ENCODE measurements around the gene VSIG4. TPM values are rescaled to one million over a fixed set of nuclear protein-coding genes. Genes with fewer than 3 reads are reported as not detected.
"Not testable (repeated sequence)": the region's sequence is repeated elsewhere in the genome, so short reads cannot be mapped to it uniquely, and the experiment has no call there.

The VSIG4 gene
- total RNA-seq, 1 donor: 0.72 TPM

DNA sequence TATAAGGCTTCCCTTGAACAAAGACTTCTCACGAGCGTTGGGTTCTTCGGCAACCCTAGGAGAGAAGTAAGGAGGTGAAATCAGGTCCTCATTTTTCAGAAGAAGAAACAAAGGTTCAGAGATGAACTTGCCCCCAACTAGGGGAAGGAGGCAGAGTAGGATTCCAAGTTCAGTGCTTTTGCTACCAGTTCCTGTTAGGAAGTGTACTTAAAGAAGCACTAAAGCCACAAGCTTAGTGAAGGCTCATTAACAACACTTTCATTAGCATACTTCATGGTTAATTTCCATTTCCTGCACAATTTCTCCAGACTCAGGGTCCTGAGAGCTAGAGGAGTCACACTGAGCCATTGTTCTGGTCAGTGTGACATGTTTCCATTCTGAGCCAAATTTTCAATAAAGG, 52.1 kb downstream of the VSIG4 start:
- no peaks in the 10 kb centered on the region for H3K36me3 ChIP-seq (ENCODE audit: insufficient read depth, low read length)
- no peaks in the 10 kb centered on the region for H3K79me2 ChIP-seq (ENCODE audit: insufficient read depth, low read length)
- no peak overlapping the region for H3K4me2 ChIP-seq (ENCODE audit: insufficient read depth, low read length)
- TF ChIP-seq, protein P1, sequence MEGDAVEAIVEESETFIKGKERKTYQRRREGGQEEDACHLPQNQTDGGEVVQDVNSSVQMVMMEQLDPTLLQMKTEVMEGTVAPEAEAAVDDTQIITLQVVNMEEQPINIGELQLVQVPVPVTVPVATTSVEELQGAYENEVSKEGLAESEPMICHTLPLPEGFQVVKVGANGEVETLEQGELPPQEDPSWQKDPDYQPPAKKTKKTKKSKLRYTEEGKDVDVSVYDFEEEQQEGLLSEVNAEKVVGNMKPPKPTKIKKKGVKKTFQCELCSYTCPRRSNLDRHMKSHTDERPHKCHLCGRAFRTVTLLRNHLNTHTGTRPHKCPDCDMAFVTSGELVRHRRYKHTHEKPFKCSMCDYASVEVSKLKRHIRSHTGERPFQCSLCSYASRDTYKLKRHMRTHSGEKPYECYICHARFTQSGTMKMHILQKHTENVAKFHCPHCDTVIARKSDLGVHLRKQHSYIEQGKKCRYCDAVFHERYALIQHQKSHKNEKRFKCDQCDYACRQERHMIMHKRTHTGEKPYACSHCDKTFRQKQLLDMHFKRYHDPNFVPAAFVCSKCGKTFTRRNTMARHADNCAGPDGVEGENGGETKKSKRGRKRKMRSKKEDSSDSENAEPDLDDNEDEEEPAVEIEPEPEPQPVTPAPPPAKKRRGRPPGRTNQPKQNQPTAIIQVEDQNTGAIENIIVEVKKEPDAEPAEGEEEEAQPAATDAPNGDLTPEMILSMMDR (IDR thresholded peaks at IDR 0.05; ENCODE audit: extremely low read depth, low read depth, low read length): no peak
- H3K4me3 ChIP-seq (ENCODE audit: insufficient read depth, low read length): no peak overlapping the region
- no peaks in the 10 kb centered on the region for H3K27me3 ChIP-seq (ENCODE audit: insufficient read depth, low read length)
- peaks cover 2% of the 10 kb centered on the region for H4K20me1 ChIP-seq (ENCODE audit: insufficient read depth, low read length)
- no peak for DNase-seq (ENCODE audit: insufficient read length, low spot score, missing footprints)
- H3K9me3 ChIP-seq (ENCODE audit: low read depth, low read length): no peaks in the 10 kb centered on the region
- H3K4me1 ChIP-seq (ENCODE audit: insufficient read depth, low read length): no peaks in the 10 kb centered on the region
- H2AFZ ChIP-seq (ENCODE audit: low read length): no peak overlapping the region
- H3K27ac ChIP-seq (ENCODE audit: low read depth, low read length): no peak overlapping the region

DNA sequence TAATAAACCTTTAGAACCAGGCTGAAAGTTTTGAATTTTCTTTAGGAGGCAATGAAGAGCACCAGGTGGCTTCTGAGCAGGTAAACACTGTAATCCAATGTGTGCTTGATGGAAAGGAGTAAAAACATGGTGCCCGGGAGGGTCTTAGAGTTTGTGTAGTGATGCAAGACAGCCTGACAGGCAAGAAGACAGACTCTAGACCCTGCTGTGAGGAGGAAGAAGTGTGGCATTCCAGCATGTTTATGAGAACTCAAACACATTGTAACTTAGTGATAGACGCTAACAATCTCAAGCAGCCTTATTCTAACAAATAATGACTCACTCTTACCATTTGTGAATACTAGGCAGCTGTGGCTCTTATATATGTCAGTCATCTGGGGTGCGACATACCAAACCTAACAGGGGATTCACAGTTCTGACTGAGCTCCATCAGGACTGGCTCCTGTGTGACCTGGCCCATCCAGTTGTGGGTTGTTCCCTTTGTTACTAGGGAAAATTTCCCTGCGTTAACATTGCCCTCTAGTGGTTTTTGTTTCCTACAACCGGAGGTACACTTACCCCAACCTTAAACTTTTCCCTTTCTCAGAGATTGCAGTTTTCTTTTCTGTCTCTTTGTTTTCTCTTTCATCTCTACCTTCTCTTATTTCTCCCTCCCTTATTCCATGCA, 53.8 kb downstream of the VSIG4 start:
- H3K9me3 ChIP-seq (ENCODE audit: low read depth, low read length): no peaks in the 10 kb centered on the region
- no peaks in the 10 kb centered on the region for H3K79me2 ChIP-seq (ENCODE audit: insufficient read depth, low read length)
- H3K4me2 ChIP-seq (ENCODE audit: insufficient read depth, low read length): no peak overlapping the region
- peaks cover 2% of the 10 kb centered on the region for H4K20me1 ChIP-seq (ENCODE audit: insufficient read depth, low read length)
- no peak overlapping the region for H3K27ac ChIP-seq (ENCODE audit: low read depth, low read length)
- no peaks in the 10 kb centered on the region for H3K27me3 ChIP-seq (ENCODE audit: insufficient read depth, low read length)
- H3K4me1 ChIP-seq (ENCODE audit: insufficient read depth, low read length): no peaks in the 10 kb centered on the region
- H2AFZ ChIP-seq (ENCODE audit: low read length): peak overlapping the region; percentile 38
- no peaks in the 10 kb centered on the region for H3K36me3 ChIP-seq (ENCODE audit: insufficient read depth, low read length)
- TF ChIP-seq, protein P1 (IDR thresholded peaks at IDR 0.05; ENCODE audit: extremely low read depth, low read depth, low read length): peak; percentile 62
- no peak for DNase-seq (ENCODE audit: insufficient read length, low spot score, missing footprints)
- H3K4me3 ChIP-seq (ENCODE audit: insufficient read depth, low read length): no peak overlapping the region

DNA sequence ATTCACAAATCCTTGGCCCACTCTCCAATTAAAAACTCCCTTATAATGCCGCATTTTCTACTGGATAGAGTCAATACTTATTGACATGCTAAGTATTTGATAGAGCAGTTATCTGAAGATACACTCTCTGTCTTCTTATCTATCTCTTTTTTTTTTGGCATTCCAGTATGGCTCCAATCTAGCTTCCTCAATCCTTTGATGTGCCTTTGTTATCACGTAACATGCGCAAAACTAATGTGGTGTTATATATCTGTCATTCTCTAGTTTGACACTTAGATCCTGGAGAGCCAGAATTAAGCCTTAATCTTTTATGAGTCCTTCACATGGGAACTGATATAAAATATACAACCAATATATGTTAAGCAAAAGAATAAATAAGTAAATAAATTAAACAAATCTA, 54.7 kb downstream of the VSIG4 start:
- TF ChIP-seq, protein P1 (IDR thresholded peaks at IDR 0.05; ENCODE audit: extremely low read depth, low read depth, low read length): no peak
- Histone ChIP-seq H3K9me3 (ENCODE audit: low read depth, low read length) (no peaks in the 10 kb centered on the region), H3K36me3 (ENCODE audit: insufficient read depth, low read length) (no peaks in the 10 kb centered on the region), H3K27ac (ENCODE audit: low read depth, low read length) (no peak overlapping the region), H3K4me3 (ENCODE audit: insufficient read depth, low read length) (no peak overlapping the region), H2AFZ (ENCODE audit: low read length) (no peak overlapping the region), H4K20me1 (ENCODE audit: insufficient read depth, low read length) (peaks cover 2% of the 10 kb centered on the region), H3K4me2 (ENCODE audit: insufficient read depth, low read length) (no peak overlapping the region), H3K4me1 (ENCODE audit: insufficient read depth, low read length) (no peaks in the 10 kb centered on the region), H3K79me2 (ENCODE audit: insufficient read depth, low read length) (no peaks in the 10 kb centered on the region), H3K27me3 (ENCODE audit: insufficient read depth, low read length) (no peaks in the 10 kb centered on the region)
- no peak for DNase-seq (ENCODE audit: insufficient read length, low spot score, missing footprints)

DNA sequence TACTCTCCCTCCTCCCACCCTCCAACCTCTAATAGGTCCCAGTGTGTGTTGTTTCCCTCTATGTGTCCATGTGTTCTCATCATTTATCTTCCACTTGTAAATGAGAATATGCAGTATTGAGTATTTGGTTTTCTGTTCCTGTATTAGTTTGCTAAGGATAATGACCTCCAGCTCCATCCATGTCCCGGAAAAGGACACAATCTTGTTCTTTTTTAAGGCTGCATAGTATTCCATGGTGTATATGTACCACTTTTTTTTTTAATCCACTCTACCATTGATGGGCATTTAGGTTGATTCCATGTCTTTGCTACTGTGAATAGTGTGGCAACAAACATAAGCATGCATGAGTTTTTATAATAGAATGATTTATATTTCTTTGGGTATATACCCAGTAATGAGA, 62.7 kb downstream of the VSIG4 start:
- not testable (repeated sequence) for H3K79me2 ChIP-seq (ENCODE audit: insufficient read depth, low read length); H3K36me3 ChIP-seq (ENCODE audit: insufficient read depth, low read length); H3K4me2 ChIP-seq (ENCODE audit: insufficient read depth, low read length); H3K4me3 ChIP-seq (ENCODE audit: insufficient read depth, low read length); H3K4me1 ChIP-seq (ENCODE audit: insufficient read depth, low read length); H3K27me3 ChIP-seq (ENCODE audit: insufficient read depth, low read length); H3K9me3 ChIP-seq (ENCODE audit: low read depth, low read length); H4K20me1 ChIP-seq (ENCODE audit: insufficient read depth, low read length); H3K27ac ChIP-seq (ENCODE audit: low read depth, low read length); DNase-seq (ENCODE audit: insufficient read length, low spot score, missing footprints); H2AFZ ChIP-seq (ENCODE audit: low read length)

Measured in osteoblast (primary cell).